Epithelial cell of esophagus (primary cell): ENCODE data around the gene TBC1D10A.

Source experiments
- DNase-seq: peaks from one replicate; pipeline ENCODE4 v3.0.0; 2010; ENCODE audit warnings: low read depth
- H3K4me3 ChIP-seq: 2 replicates; pipeline ENCODE4 v1.5.1; 2011; ENCODE audit warnings: mild to moderate bottlenecking, low read length, control low read depth
- TF ChIP-seq, protein P1 (sequence below): IDR thresholded peaks from 2 replicates; pipeline ENCODE4 v1.5.1; 2011; ENCODE audit warnings: low read depth, mild to moderate bottlenecking, low read length, control low read depth, inconsistent platforms; ENCODE audit not compliant: insufficient read depth; ENCODE audit errors: missing control alignments

The TBC1D10A gene

DNA sequence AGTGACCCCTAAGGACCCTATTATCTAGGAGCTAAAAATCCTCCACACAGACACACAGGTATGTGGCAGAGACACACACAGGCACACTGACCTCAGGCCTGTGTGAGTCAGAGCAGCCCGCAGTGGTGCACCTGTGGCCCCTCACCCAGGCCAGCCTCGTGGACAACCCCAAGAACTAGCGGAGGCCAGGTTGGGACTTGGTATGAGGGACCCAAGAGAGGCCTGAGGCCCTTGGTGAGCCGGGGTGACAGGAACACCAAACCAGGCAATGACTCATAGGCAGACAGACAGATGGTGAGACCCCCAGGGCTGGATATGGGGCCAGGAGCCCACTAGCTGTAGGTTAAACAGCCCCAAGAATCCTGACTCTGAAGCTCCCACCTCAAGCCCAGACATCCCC lies 43.4 kb downstream of the TBC1D10A start:
- DNase-seq: no peak
- no peak overlapping the region for H3K4me3 ChIP-seq
- TF ChIP-seq, protein P1, sequence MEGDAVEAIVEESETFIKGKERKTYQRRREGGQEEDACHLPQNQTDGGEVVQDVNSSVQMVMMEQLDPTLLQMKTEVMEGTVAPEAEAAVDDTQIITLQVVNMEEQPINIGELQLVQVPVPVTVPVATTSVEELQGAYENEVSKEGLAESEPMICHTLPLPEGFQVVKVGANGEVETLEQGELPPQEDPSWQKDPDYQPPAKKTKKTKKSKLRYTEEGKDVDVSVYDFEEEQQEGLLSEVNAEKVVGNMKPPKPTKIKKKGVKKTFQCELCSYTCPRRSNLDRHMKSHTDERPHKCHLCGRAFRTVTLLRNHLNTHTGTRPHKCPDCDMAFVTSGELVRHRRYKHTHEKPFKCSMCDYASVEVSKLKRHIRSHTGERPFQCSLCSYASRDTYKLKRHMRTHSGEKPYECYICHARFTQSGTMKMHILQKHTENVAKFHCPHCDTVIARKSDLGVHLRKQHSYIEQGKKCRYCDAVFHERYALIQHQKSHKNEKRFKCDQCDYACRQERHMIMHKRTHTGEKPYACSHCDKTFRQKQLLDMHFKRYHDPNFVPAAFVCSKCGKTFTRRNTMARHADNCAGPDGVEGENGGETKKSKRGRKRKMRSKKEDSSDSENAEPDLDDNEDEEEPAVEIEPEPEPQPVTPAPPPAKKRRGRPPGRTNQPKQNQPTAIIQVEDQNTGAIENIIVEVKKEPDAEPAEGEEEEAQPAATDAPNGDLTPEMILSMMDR: no peak

- no peak for DNase-seq
- TF ChIP-seq, protein P1: no peak
Measured at GRCh38 chr22:30282616-30283046, 44.1 kb downstream of the TBC1D10A start.

DNA sequence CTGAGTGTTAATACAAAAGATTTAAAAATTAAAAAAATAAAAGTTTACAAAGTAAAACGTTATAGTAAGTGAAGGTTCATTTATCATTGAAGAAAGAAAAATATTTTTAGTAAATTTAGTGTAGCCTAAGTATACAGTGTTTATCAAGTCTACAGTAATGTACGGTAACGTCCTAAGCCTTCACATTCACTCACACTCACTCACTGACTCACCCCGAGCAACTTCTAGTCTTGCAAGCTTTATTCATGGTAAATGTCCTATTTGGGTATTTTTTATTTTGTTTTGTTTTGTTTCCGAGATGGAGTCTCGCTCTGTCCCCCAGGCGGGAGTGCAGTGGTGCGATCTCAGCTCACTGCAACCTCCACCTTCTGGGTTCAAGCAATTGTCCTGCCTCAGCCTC lies 46.2 kb downstream of the TBC1D10A start:
- no peak overlapping the region for H3K4me3 ChIP-seq
- TF ChIP-seq, protein P1: no peak
- DNase-seq: peak; percentile 27

More at GRCh38 chr22:30282616-30283046, 44.1 kb downstream of the TBC1D10A start:
- no peak overlapping the region for H3K4me3 ChIP-seq

DNA sequence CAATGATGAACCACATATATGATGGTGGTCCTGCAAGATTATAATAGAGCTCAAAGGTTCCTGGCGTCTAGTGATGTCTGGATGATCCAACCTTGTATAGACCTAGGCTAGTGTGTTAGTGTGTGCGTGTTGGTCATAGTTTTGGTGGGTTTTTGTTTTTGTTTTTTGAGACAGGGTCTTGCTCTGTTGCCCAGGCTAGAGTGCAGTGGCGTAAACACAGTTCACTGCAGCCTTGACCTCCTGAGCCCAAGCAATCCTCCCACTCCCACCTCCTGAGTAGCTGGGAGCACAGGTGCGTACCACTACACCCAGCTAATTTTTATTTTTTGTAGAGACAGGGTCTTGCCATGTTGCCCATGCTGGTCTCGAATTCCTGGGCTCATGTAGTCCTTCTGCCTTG lies 46.8 kb downstream of the TBC1D10A start:
- H3K4me3 ChIP-seq: no peak overlapping the region
- DNase-seq: no peak
- TF ChIP-seq, protein P1: no peak

GRCh38 chr22:30279046-30279788 lies 47.5 kb downstream of the TBC1D10A start:
- TF ChIP-seq, protein P1: no peak

DNA sequence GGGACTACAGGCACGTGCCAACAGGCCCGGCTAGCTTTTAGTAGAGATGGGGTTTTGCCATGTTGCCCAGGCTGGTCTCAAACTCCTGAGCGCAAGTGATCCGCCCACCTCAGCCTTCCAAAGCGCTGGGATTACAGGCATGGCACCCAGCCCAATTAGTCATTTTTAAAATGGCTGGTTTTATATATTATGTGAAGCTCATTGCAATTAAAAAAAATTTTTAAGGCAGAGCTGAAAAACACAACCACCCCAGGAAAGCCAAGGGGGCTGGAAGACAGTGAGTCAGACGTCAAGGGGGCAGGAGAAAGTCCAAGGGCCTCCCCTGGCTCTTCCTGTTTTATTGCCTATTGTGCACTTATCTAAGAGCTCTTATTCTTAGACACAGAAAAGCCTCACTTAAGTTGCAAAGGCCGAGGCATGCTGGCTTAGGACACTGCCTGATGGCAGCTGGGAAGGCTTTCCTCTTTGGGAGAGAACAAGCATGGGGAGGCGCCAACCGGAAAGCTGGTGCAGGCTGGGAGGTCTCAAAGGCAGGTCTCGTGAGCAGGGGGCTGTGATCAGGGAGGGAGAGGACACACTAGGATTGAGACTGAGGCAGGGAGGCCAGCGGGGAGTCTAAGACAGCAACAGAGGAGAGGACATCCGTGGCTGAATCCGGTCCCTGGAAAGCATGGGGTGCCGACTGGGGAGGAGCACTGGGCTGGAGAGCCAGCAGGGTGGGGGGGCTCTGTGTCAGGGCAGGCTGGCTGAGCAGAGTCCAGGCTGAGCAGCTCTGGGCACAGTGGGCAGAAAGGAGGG lies 49.0 kb downstream of the TBC1D10A start:
- peak; percentile 81 for DNase-seq
- TF ChIP-seq, protein P1: no peak
- no peak overlapping the region for H3K4me3 ChIP-seq

More at GRCh38 chr22:30279046-30279788, 47.5 kb downstream of the TBC1D10A start:
- H3K4me3 ChIP-seq: no peak overlapping the region
- no peak for DNase-seq
